Parathyroid adenoma (tissue), 2 donors: ENCODE results near the gene ARHGAP1.
A peak's percentile ranks its signal among the peaks of the same experiment; 100 is the strongest.

Experiments
- H2AFZ ChIP-seq: fragments of 300-600 bp; sonication (generic); one replicate; pipeline ENCODE4 v1.7.0; 2017; ENCODE audit warnings: antibody characterized with exemption, mild to moderate bottlenecking
- H3K27ac ChIP-seq: fragments of 300-600 bp; sonication (generic); one replicate; pipeline ENCODE4 v1.7.0; 2017
- H3K27me3 ChIP-seq: fragments of 300-600 bp; sonication (generic); one replicate; pipeline ENCODE4 v1.7.0; 2017; ENCODE audit warnings: low read length; ENCODE audit not compliant: control insufficient read depth, insufficient read depth
- H3K36me3 ChIP-seq: fragments of 300-600 bp; sonication (generic); one replicate; pipeline ENCODE4 v1.7.0; 2017; ENCODE audit warnings: low read length; ENCODE audit not compliant: control insufficient read depth, insufficient read depth
- H3K4me1 ChIP-seq: fragments of 300-600 bp; sonication (generic); one replicate; pipeline ENCODE4 v1.7.0; 2017; ENCODE audit warnings: control low read depth
- H3K4me2 ChIP-seq: fragments of 300-600 bp; sonication (generic); one replicate; pipeline ENCODE4 v1.7.0; 2017; ENCODE audit warnings: low read length
- H3K4me3 ChIP-seq: fragments of 300-600 bp; sonication (generic); one replicate; pipeline ENCODE4 v1.7.0; 2017; ENCODE audit warnings: low read depth, low read length
- H3K79me2 ChIP-seq: fragments of 300-600 bp; sonication (generic); one replicate; pipeline ENCODE4 v1.7.0; 2017; ENCODE audit warnings: control low read depth
- H3K9ac ChIP-seq: fragments of 300-600 bp; sonication (generic); one replicate; pipeline ENCODE4 v1.7.0; 2017; ENCODE audit warnings: mild to moderate bottlenecking
- H3K9me3 ChIP-seq: fragments of 300-600 bp; sonication (generic); one replicate; pipeline ENCODE4 v1.7.0; 2017; ENCODE audit warnings: low read length; ENCODE audit not compliant: control insufficient read depth
- CTCF ChIP-seq: fragments of 300-600 bp; sonication (generic); IDR thresholded peaks from one replicate; pipeline ENCODE4 v1.7.0; 2017; ENCODE audit warnings: antibody characterized with exemption, mild to moderate bottlenecking
- donor health status: primary hyperparathyroidism.

ARHGAP1 gene

GRCh38 chr11:46729110-46730027 is 28.9 kb upstream of the ARHGAP1 start:
- Histone ChIP-seq H3K4me1 (no peaks in the 10 kb centered on the region), H3K9ac (no peak overlapping the region), H3K79me2 (no peaks in the 10 kb centered on the region), H3K4me2 (no peak overlapping the region), H3K27me3 (no peaks in the 10 kb centered on the region), H2AFZ (peak overlapping the region; percentile 70), H3K27ac (no peak overlapping the region), H3K36me3 (no peaks in the 10 kb centered on the region), H3K4me3 (no peak overlapping the region), H3K9me3 (no peaks in the 10 kb centered on the region)
- TF ChIP-seq CTCF = no peak

- no peak overlapping the region for H2AFZ ChIP-seq
- no peak overlapping the region for H3K27ac ChIP-seq
- H3K9me3 ChIP-seq = no peaks in the 10 kb centered on the region
- H3K79me2 ChIP-seq = no peaks in the 10 kb centered on the region
- H3K4me3 ChIP-seq = no peak overlapping the region
- no peaks in the 10 kb centered on the region for H3K27me3 ChIP-seq
- no peaks in the 10 kb centered on the region for H3K4me1 ChIP-seq
- H3K36me3 ChIP-seq = no peaks in the 10 kb centered on the region
- H3K4me2 ChIP-seq = no peak overlapping the region
- H3K9ac ChIP-seq = no peak overlapping the region
- TF ChIP-seq CTCF = no peak
These were observed 28.2 kb upstream of the ARHGAP1 start for GRCh38 chr11:46728659-46729040.

GRCh38 chr11:46727952-46728658 is 27.7 kb upstream of the ARHGAP1 start:
- no peak for TF ChIP-seq CTCF
- no peaks in the 10 kb centered on the region for H3K36me3 ChIP-seq
- H3K9me3 ChIP-seq = no peaks in the 10 kb centered on the region
- H3K4me1 ChIP-seq = no peaks in the 10 kb centered on the region
- no peak overlapping the region for H3K9ac ChIP-seq
- no peak overlapping the region for H3K4me3 ChIP-seq
- H2AFZ ChIP-seq = no peak overlapping the region
- no peaks in the 10 kb centered on the region for H3K27me3 ChIP-seq
- H3K79me2 ChIP-seq = no peaks in the 10 kb centered on the region
- H3K27ac ChIP-seq = no peak overlapping the region
- no peak overlapping the region for H3K4me2 ChIP-seq

- no peak for TF ChIP-seq CTCF
- Histone ChIP-seq H3K27ac (no peak overlapping the region), H3K4me3 (no peak overlapping the region), H3K4me2 (no peak overlapping the region), H3K27me3 (no peaks in the 10 kb centered on the region), H3K4me1 (no peaks in the 10 kb centered on the region), H3K9ac (no peak overlapping the region), H3K9me3 (no peaks in the 10 kb centered on the region), H3K36me3 (no peaks in the 10 kb centered on the region), H3K79me2 (no peaks in the 10 kb centered on the region), H2AFZ (no peak overlapping the region)
These were observed 25.9 kb upstream of the ARHGAP1 start for GRCh38 chr11:46726206-46726862.
